Esophagus muscularis mucosa (tissue), 4 donors: ENCODE data around the gene FANCI. TPM values are rescaled to one million over a fixed set of nuclear protein-coding genes. Genes with fewer than 3 reads are reported as not detected.

ENCODE experiments used
- DNase-seq: peaks from one replicate; pipeline ENCODE4 v3.0.0-alpha.2; 2017; ENCODE audit errors: extremely low spot score
- H3K27ac ChIP-seq, 4 donors: fragments of 200-600 bp; sonication (generic); replicated peaks in 1 of 4; 1 replicate in 3 of 4; 2 replicates in 1 of 4; pipeline ENCODE4 v1.5.1; 2016 to 2019; ENCODE audit warnings: mild to moderate bottlenecking in 1 of 4
- H3K27me3 ChIP-seq, 4 donors: fragments of 200-600 bp; sonication (generic); one replicate each; pipeline versions ENCODE4 v1.5.1 to v1.6.0; 2016 to 2019
- H3K36me3 ChIP-seq, 4 donors: fragments of 200-600 bp; sonication (generic); one replicate each; pipeline ENCODE4 v1.5.1; 2016 to 2019
- H3K4me1 ChIP-seq, 4 donors: fragments of 200-600 bp; sonication (generic); one replicate each; pipeline ENCODE4 v1.5.1; 2016 to 2019
- H3K4me3 ChIP-seq, 4 donors: fragments of 200-600 bp; sonication (generic); 1 replicate in 2 of 4; 2 replicates in 2 of 4; pipeline ENCODE4 v1.5.1; 2016 to 2019; ENCODE audit warnings: mild to moderate bottlenecking in 4 of 4, moderate library complexity in 1 of 4
- H3K9me3 ChIP-seq, 4 donors: fragments of 200-600 bp; sonication (generic); 1 replicate in 3 of 4; 2 replicates in 1 of 4; pipeline ENCODE4 v1.5.1; 2016 to 2019
- EP300 ChIP-seq: sonication (generic); formaldehyde crosslinking; IDR thresholded peaks from one replicate; pipeline ENCODE4 v1.6.1; 2017; ENCODE audit warnings: antibody characterized with exemption
- POLR2A ChIP-seq: fragments of 450-650 bp; IDR thresholded peaks from one replicate; pipeline ENCODE4 v1.6.1; 2017; ENCODE audit warnings: antibody characterized with exemption, moderate library complexity, mild to moderate bottlenecking, low read depth
- POLR2AphosphoS5 ChIP-seq, 2 donors: sonication (generic); formaldehyde crosslinking; IDR thresholded peaks; one replicate each; pipeline ENCODE4 v1.6.1; 2017; ENCODE audit warnings: antibody characterized with exemption in 2 of 2
- WGBS: methylation state at CpG from one replicate; pipeline ENCODE4 v1.1.5; 2018; 5-methylcytosine and 5-hydroxymethylcytosine counted together
- intact Hi-C: fragments of 100-400 bp; cut with DNase I; formaldehyde crosslinking; loops from one replicate; pipeline ENCODE4 v1.15.1; 2023
- total RNA-seq, 4 donors: library from RNA; depleted of rRNA; stranded (reverse); fragments of >200 nt; gene quantifications; one replicate each; pipeline versions ENCODE4 v1.1.0 to v1.2.1, GENCODE V29; 2016
- TF ChIP-seq, protein P1 (sequence below), 3 experiments: fragments of 200-600 bp in 2 of 3; fragments of 450-650 bp in 1 of 3; sonication (generic) in 2 of 3; IDR thresholded peaks; one replicate each; pipeline ENCODE4 v1.5.1; 2017 to 2019; ENCODE audit warnings: antibody characterized with exemption in 3 of 3, mild to moderate bottlenecking in 2 of 3, moderate library complexity in 1 of 3

Gene FANCI
- total RNA-seq, 4 donors from 2014 or later: 3.5 to 10.2 (median 4.0) TPM

DNA sequence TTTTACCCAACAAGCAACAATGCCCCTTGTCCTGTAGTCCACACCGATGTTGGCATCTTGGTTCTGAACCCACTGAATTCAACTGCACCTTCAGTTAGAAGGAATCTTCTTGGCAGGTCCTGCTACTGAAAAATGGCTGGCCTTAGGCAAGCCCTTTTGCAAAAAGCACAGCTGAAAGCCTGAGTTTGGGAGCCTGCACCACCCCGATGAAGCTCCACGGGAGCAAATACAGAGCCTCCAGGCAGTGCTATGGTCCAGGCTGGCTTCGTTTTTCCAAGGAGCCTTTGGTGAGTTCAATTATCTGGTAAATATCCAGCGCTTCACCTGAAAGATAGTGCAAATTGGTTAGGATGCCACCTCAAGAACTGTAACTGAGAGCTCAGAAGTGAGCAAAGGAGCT lies 72.7 kb downstream of the FANCI start:
- WGBS: 94% methylated on average over 5 of the region's 5 CpGs
- peaks cover 55 to 71% (median 70%) of the 10 kb centered on the region in 4 donors for H3K36me3 ChIP-seq
- H3K9me3 ChIP-seq: no peaks in the 10 kb centered on the region
- no peaks in the 10 kb centered on the region for H3K4me1 ChIP-seq
- TF ChIP-seq POLR2AphosphoS5 (IDR thresholded peaks at IDR 0.05): no peak
- TF ChIP-seq, protein P1, sequence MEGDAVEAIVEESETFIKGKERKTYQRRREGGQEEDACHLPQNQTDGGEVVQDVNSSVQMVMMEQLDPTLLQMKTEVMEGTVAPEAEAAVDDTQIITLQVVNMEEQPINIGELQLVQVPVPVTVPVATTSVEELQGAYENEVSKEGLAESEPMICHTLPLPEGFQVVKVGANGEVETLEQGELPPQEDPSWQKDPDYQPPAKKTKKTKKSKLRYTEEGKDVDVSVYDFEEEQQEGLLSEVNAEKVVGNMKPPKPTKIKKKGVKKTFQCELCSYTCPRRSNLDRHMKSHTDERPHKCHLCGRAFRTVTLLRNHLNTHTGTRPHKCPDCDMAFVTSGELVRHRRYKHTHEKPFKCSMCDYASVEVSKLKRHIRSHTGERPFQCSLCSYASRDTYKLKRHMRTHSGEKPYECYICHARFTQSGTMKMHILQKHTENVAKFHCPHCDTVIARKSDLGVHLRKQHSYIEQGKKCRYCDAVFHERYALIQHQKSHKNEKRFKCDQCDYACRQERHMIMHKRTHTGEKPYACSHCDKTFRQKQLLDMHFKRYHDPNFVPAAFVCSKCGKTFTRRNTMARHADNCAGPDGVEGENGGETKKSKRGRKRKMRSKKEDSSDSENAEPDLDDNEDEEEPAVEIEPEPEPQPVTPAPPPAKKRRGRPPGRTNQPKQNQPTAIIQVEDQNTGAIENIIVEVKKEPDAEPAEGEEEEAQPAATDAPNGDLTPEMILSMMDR (IDR thresholded peaks at IDR 0.05): no peak
- TF ChIP-seq EP300: no peak
- TF ChIP-seq POLR2A: no peak
- H3K27ac ChIP-seq: no peak overlapping the region
- DNase-seq: no peak
- no peak overlapping the region for H3K4me3 ChIP-seq
- intact Hi-C loops: no loop called here
- H3K27me3 ChIP-seq: no peaks in the 10 kb centered on the region

DNA sequence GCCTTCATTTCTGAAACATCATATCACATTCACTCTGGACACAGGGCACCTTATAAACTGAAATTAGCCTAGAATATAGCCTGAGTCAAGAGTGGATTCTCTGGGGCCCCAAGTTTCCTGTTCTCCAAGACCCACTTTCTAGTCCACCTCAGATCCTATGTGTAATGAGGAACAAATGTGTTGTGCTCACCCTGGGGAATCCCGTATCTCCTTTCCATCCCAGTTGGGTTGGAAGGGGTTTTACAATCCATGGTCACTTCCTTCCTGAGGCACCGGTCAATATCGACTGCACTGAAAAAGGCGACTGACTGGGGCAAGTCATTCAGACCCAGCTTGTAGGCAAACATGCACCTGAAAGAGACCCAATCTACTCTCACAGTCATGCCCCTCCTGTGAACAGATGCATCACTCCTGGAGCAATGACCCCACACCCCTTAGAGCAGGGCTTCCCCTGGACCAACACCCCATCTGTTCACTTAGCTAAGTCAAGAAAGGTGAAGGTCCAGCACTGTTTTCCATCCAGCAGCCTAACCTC lies 73.5 kb downstream of the FANCI start:
- H3K27me3 ChIP-seq: no peaks in the 10 kb centered on the region
- H3K4me1 ChIP-seq: no peaks in the 10 kb centered on the region
- peaks cover 63 to 79% (median 77%) of the 10 kb centered on the region in 4 donors for H3K36me3 ChIP-seq
- DNase-seq: no peak
- 71% methylated on average over 4 of the region's 4 CpGs for WGBS
- TF ChIP-seq EP300 (no peak), POLR2AphosphoS5 (IDR thresholded peaks at IDR 0.05) (no peak), POLR2A (no peak)
- TF ChIP-seq, protein P1 (IDR thresholded peaks at IDR 0.05): no peak
- no peak overlapping the region for H3K27ac ChIP-seq
- no peaks in the 10 kb centered on the region for H3K9me3 ChIP-seq
- intact Hi-C loops: no loop called here
- no peak overlapping the region for H3K4me3 ChIP-seq

DNA sequence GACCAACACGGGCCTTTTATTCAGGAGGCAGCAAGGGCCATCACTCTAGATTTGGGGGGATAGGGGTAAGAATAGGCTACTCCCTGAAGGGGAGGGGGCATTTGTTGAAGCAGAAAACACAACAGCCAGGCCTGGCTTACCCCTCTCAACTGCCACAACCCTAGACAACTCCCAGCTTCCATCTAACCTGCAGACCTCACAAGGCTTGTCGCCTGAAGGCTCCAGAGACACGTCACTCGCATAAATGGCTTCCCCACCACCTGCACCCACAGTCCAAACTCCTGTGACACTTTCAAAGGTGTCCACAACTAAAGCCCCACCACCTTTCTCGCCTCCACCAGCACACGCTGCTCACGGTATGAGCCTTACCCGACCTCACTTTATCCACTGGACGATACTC lies 75.9 kb downstream of the FANCI start:
- TF ChIP-seq, protein P1 (IDR thresholded peaks at IDR 0.05): no peak
- TF ChIP-seq POLR2A: no peak
- TF ChIP-seq POLR2AphosphoS5 (IDR thresholded peaks at IDR 0.05): no peak
- no peak for TF ChIP-seq EP300
- intact Hi-C loops: no loop called here
- Histone ChIP-seq H3K27me3 (no peaks in the 10 kb centered on the region), H3K4me1 (no peaks in the 10 kb centered on the region), H3K9me3 (no peaks in the 10 kb centered on the region), H3K36me3 (peaks cover 85 to 100% (median 100%) of the 10 kb centered on the region in 4 donors), H3K4me3 (no peak overlapping the region), H3K27ac (no peak overlapping the region)
- 94% methylated on average over 9 of the region's 9 CpGs for WGBS
- DNase-seq: no peak

DNA sequence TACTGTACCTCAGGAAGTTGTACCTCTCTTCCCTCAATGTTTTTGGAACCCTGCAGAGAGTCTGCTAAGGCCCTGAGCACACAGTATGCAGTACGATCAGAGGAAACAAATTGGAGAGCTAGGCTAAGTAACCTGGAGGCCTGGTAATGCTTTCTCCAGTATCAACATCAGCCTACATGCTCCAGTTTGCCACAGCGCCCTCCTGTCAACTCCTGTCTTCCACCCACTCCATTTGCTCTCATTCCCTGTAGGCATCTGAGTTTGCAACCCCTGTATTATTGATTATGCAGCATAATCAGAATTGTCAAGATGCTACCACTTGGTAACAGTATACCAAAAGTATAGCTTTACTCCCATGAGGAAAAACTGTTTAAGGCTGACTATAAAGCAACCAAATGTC lies 76.4 kb downstream of the FANCI start:
- WGBS: 86% methylated on average over 2 of the region's 2 CpGs
- H3K9me3 ChIP-seq: no peaks in the 10 kb centered on the region
- no peaks in the 10 kb centered on the region for H3K4me1 ChIP-seq
- H3K27me3 ChIP-seq: no peaks in the 10 kb centered on the region
- no peak for DNase-seq
- no peak overlapping the region for H3K27ac ChIP-seq
- TF ChIP-seq POLR2AphosphoS5 (IDR thresholded peaks at IDR 0.05) (no peak), EP300 (no peak), POLR2A (no peak)
- TF ChIP-seq, protein P1 (IDR thresholded peaks at IDR 0.05): no peak
- peaks cover 87 to 100% (median 99%) of the 10 kb centered on the region in 4 donors for H3K36me3 ChIP-seq
- intact Hi-C loops: no loop called here
- H3K4me3 ChIP-seq: no peak overlapping the region
